ENCODE measurements around the gene BCHE.
A peak's percentile ranks its signal among the peaks of the same experiment; 100 is the strongest.

The BCHE gene

DNA sequence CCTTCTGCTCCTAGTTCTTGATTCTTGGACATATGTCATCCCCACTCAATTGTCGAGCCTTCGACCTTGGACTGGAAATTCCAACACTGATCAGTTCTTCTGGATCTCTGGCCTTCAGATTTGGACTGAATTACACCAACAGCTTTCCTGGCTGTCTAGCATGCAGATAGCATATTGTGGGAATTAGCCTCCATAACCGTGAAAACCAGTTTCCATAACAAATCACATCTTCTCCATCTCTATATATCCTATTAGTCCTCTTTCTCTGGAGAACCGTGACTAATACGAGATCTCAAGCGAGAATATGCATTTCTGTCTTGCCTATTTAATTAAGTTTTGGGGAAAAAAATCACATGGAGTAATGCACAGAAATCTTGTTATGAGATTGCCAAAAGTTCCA lies 8.8 kb upstream of the BCHE start:
- H3K4me3 ChIP-seq (replicated peaks; ENCODE audit: low read depth, low read length) = no peak overlapping the region
- no peak for TF ChIP-seq CTCF (IDR thresholded peaks at IDR 0.05; ENCODE audit: low read length, missing control alignments)
- DNase-seq (ENCODE audit: low read depth) = no peak

DNA sequence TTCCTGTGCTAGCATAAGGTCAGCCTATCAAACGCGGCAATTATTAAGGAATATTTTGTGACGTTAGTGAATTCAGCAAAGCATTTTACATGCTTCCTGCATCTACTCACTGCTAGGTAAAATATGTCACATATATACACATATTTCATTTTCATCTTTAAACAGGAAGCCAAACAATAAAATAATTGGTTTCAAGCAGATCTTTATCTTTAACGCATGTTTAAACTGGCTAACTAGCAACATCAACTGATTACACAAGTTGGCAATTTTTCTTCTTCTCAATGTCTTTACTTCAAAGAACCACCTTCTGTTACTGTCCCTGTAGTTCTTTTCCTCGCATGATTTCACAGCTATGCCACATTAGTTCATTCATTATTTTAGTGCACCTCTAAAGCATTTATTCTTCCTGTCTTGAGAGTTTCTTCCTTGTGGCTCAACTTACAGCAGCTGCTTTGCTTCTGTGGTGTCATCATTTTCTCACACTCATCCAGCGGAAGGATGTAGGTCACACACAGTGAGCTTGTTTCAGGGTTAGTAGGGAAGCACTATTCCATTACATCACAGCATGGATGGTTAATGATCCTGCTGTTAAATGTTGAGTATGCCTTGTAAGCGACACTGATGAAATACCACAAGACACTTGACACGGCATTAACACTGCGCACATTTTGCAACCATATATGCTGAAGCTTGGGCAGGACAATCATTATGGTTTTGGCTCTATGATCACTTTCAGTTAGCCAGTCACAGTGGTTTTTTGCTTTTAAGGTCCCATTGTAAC lies 2.3 kb upstream of the BCHE start:
- DNase-seq (ENCODE audit: low read depth) = no peak
- no peak overlapping the region for H3K4me3 ChIP-seq (replicated peaks; ENCODE audit: low read depth, low read length)
- no peak for TF ChIP-seq CTCF (IDR thresholded peaks at IDR 0.05; ENCODE audit: low read length, missing control alignments)

GRCh38 chr3:165837801-165838200 lies 578 bp upstream of the BCHE start:
- H3K4me3 ChIP-seq (replicated peaks; ENCODE audit: low read depth, low read length) = no peak overlapping the region
- DNase-seq (ENCODE audit: low read depth) = no peak
- no peak for TF ChIP-seq CTCF (IDR thresholded peaks at IDR 0.05; ENCODE audit: low read length, missing control alignments)

DNA sequence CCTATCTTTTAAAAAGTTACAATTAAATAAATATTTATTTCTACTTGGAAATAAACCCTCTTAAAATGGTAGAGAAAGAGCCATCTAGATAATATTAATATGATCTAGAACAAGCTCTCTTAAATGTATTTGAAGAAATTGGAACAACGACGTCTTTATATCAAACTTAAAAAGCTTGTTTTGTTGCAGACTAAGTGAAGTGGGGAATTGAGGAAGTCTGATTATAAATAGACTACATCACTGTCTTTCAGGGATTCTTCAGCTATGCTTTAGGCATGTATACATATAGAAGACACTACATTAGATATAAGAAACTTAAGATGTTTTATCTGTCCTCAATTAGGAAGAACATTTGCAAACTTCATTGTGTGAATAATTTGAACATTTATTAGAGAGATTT lies 1.8 kb downstream of the BCHE start:
- H3K4me3 ChIP-seq (replicated peaks; ENCODE audit: low read depth, low read length) = peak overlapping the region; percentile 15
- no peak for TF ChIP-seq CTCF (IDR thresholded peaks at IDR 0.05; ENCODE audit: low read length, missing control alignments)

GRCh38 chr3:165830746-165831145 lies 6.5 kb downstream of the BCHE start:
- DNase-seq (ENCODE audit: low read depth) = no peak

More for the DNA sequence above, 1.8 kb downstream of the BCHE start:
- DNase-seq (ENCODE audit: low read depth) = no peak

GRCh38 chr3:165827883-165828282 lies 9.3 kb downstream of the BCHE start:
- no peak overlapping the region for H3K4me3 ChIP-seq (replicated peaks; ENCODE audit: low read depth, low read length)
- no peak for TF ChIP-seq CTCF (IDR thresholded peaks at IDR 0.05; ENCODE audit: low read length, missing control alignments)
- no peak for DNase-seq (ENCODE audit: low read depth)

More at GRCh38 chr3:165830746-165831145, 6.5 kb downstream of the BCHE start:
- no peak for TF ChIP-seq CTCF (IDR thresholded peaks at IDR 0.05; ENCODE audit: low read length, missing control alignments)
- H3K4me3 ChIP-seq (replicated peaks; ENCODE audit: low read depth, low read length) = no peak overlapping the region

DNA sequence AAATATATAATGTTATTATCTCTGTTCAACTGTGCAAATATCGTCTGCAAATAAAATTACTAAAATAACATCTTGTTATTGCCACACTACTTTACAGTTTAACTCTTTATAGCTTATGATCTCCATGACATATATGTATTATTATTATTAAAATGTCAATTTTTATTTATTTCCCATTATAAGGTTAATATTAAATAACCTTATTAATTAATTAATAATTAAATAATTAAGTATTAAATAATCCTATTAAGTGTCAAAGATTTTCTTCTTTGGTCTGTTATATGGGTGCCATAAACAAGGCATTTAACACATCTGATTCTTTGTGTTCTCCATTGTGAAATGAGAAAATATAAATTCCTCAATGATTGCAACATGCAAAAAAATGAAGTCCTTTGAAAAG lies 10.0 kb downstream of the BCHE start:
- no peak for DNase-seq (ENCODE audit: low read depth)
- TF ChIP-seq CTCF (IDR thresholded peaks at IDR 0.05; ENCODE audit: low read length, missing control alignments) = no peak

More for the DNA sequence above, 10.0 kb downstream of the BCHE start:
- H3K4me3 ChIP-seq (replicated peaks; ENCODE audit: low read depth, low read length) = no peak overlapping the region
